ENCODE measurements around the gene GPR158.

The GPR158 gene

GRCh38 chr10:25405871-25406270 lies 231.1 kb downstream of the GPR158 start:
- DNase-seq: no peak

GRCh38 chr10:25417611-25418010 lies 242.8 kb downstream of the GPR158 start:
- no peak for DNase-seq

GRCh38 chr10:25425776-25426175 lies 251.0 kb downstream of the GPR158 start:
- no peak for DNase-seq

GRCh38 chr10:25436431-25436830 lies 261.6 kb downstream of the GPR158 start:
- no peak for DNase-seq

- no peak for DNase-seq
These were observed 266.5 kb downstream of the GPR158 start for GRCh38 chr10:25441270-25441669.

- no peak for DNase-seq
These were observed 269.5 kb downstream of the GPR158 start for GRCh38 chr10:25444266-25444665.

- no peak for DNase-seq
These were observed 276.6 kb downstream of the GPR158 start for GRCh38 chr10:25451401-25451800.

- DNase-seq: no peak
These were observed 278.8 kb downstream of the GPR158 start for GRCh38 chr10:25453619-25454018.

- DNase-seq: no peak
These were observed 281.3 kb downstream of the GPR158 start for GRCh38 chr10:25455980-25456567.

GRCh38 chr10:25457552-25457951 lies 282.8 kb downstream of the GPR158 start:
- no peak for DNase-seq

- DNase-seq: no peak
These were observed 291.0 kb downstream of the GPR158 start for GRCh38 chr10:25465582-25466372.

- no peak for DNase-seq
These were observed 293.1 kb downstream of the GPR158 start for GRCh38 chr10:25467881-25468280.

GRCh38 chr10:25481467-25481866 lies 306.7 kb downstream of the GPR158 start:
- no peak for DNase-seq

- no peak for DNase-seq
These were observed 309.2 kb downstream of the GPR158 start for GRCh38 chr10:25483999-25484398.

GRCh38 chr10:25487266-25487665 lies 312.5 kb downstream of the GPR158 start:
- no peak for DNase-seq

GRCh38 chr10:25492040-25492439 lies 317.2 kb downstream of the GPR158 start:
- no peak for DNase-seq

- no peak for DNase-seq
These were observed 317.9 kb downstream of the GPR158 start for GRCh38 chr10:25492680-25493079.

GRCh38 chr10:25493122-25493893 lies 318.5 kb downstream of the GPR158 start:
- no peak for DNase-seq

- DNase-seq: no peak
These were observed 322.4 kb downstream of the GPR158 start for GRCh38 chr10:25497246-25497645.

GRCh38 chr10:25498645-25499044 lies 323.8 kb downstream of the GPR158 start:
- no peak for DNase-seq

GRCh38 chr10:25501912-25502311 lies 327.1 kb downstream of the GPR158 start:
- no peak for DNase-seq

- no peak for DNase-seq
These were observed 327.7 kb downstream of the GPR158 start for GRCh38 chr10:25502453-25502852.

GRCh38 chr10:25504306-25504705 lies 329.5 kb downstream of the GPR158 start:
- no peak for DNase-seq

- DNase-seq: no peak
These were observed 330.0 kb downstream of the GPR158 start for GRCh38 chr10:25504838-25505237.
